OCI-M2 (cell line): ENCODE data around the gene LRRC17.
"Not testable (repeated sequence)": the region's sequence is repeated elsewhere in the genome, so short reads cannot be mapped to it uniquely, and the experiment has no call there.

Experiments used
- DNase-seq: peaks from one replicate; lab custom pipeline; 2025; ENCODE audit not compliant: unreplicated experiment; lab: John Stamatoyannopoulos, UW

The LRRC17 gene

DNA sequence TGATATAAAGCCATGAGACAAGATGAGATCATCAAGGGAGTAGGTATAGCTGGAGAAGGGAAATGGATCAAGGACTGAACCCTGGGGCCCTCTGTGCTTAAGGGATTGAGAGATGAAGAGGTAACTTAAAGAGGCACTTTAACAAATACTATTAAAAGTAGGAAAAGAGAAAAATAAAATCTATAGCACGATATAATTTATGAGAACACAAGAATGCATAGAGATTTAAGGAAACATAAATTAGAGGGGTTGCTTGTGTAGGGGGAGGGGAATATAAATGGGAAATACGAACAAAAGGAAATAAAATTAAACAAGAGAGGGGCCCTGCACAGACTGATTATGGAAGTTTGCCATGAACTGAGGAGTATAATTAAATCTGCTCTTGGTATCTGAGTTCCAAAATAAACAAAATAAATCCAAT is 15.6 kb upstream of the LRRC17 start:
- no peak for DNase-seq

DNA sequence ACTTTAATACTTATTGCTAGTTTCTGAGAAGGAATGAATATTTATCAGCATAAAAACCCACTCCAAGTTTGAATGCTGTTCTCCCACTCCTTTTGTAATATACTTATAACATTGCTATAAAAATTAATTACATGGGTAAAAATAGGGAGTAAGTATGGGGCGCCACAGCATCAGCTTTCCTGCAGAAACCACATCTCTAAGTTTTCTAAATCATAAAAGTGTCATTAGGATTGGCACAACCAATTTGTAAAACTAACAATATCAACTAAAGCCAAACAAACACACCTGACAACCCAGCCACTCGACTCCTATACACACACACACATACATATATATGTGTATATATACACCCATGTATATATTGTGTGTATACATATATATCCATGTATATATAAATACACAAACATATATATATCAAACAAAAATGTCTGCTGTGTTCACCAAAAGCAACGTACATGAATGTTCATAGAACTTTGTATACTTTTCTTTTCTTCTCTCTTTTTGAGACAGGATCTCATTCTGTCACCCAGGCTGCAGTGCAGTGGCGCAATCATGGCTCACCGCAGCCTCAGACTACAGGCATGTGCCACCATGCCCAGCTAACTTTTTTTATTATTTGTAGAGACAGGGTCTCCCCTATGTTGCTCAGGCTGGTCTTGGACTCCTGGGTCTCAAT is 14.8 kb upstream of the LRRC17 start:
- no peak for DNase-seq

DNA sequence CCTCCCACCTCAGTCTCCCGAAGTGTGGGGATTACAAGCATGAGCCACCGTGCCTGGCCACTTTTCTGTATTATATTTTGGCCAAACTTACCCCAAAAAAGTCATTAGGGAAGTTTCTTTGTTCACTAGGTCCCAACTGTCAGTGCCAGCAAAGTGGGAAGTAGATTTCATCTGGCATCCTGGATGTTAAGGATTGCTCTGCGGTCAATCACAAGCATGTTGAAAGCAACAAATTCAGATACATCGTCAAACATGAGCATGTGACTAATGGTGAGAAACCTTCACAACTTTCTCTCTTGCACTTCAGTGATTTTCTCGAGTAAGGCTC is 14.3 kb upstream of the LRRC17 start:
- no peak for DNase-seq

DNA sequence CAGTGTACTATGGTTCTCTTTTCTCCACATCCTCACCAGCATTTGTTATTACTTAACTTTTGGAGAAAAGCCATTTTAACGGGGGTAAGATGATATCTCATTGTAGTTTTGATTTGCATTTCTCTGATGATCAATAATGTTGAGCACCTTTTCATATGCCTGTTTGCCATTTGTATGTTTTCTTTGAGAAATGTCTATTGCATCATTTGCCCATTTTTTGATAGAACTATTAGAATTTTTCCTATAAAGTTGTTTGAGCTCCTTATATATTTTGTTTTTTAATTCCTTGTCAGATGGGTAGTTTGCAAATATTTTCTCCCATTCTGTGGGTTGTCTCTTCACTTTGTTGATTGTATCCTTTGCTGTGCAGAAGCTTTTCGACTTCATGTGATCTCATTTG is 10.7 kb upstream of the LRRC17 start:
- not testable (repeated sequence) for DNase-seq

DNA sequence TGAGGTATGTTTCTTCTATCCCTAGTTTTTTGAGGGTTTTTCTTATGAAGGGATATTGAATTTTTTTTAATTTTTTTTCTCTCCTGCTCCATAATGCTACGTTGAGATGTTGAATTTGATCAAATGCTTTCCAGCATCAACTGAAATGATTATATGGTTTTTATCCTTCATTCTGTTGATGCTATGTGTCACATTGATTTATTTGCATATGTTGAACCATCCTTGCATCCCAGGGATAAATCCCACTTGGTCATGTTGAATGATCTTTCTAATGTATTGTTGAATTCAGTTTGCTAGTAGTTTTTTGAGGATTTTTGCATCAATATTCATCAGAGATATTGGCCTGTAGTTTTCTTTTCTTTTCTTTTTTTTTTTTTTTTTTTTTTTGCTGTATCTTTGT is 9.2 kb upstream of the LRRC17 start:
- not testable (repeated sequence) for DNase-seq

GRCh38 chr7:102908676-102909075 is 4.1 kb upstream of the LRRC17 start:
- DNase-seq = no peak

- DNase-seq = no peak
Measured at GRCh38 chr7:102913826-102914225, 1.0 kb downstream of the LRRC17 start.

GRCh38 chr7:102914585-102914984 is 1.8 kb downstream of the LRRC17 start:
- DNase-seq = no peak

DNA sequence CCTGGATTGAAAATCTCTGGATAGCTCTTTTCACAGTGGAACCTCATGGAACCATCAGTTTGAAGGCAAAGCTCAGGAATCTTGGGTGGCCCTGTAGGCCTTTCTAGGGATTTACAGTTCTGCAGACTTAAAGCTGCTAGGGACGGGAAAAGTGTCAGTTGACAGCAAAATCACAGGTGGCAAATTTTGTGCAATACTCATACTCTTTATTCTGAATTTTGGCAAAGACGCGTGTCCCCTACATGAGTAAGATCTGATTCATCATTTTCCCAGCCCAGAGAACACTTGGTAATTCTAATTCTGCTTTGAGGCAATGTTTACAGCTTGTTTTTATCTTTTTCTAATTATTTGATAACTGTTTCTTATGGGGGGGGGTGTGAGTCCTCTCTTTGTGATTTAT is 3.6 kb downstream of the LRRC17 start:
- DNase-seq = no peak

DNA sequence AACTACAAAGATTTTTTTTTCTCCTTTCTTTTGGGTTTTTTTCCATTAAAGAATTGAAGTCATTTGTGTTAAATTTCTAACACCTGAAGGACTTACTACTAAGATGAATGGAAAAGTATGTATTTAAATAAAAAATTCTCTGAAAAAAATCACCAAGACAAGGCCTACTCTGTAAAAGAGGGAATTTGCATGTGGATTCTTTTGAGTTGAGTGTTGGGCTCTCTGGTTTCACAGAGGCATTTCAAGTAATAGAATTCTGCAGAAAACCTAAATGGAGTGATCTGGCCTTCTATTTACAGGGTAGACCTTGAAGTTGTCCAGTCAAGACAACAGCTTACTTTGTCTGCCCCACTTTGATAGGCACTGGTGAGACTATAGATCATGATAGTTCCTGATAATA is 4.1 kb downstream of the LRRC17 start:
- DNase-seq = no peak

GRCh38 chr7:102917436-102918353 is 4.9 kb downstream of the LRRC17 start:
- DNase-seq = no peak

GRCh38 chr7:102918845-102919244 is 6.0 kb downstream of the LRRC17 start:
- DNase-seq = no peak

GRCh38 chr7:102925976-102926782 is 13.4 kb downstream of the LRRC17 start:
- DNase-seq = peak; percentile 8

- no peak for DNase-seq
Measured at GRCh38 chr7:102926783-102927140, 14.0 kb downstream of the LRRC17 start.

GRCh38 chr7:102927312-102927933 is 14.6 kb downstream of the LRRC17 start:
- DNase-seq = no peak

- DNase-seq = no peak
Measured at GRCh38 chr7:102931757-102932156, 19.0 kb downstream of the LRRC17 start.

GRCh38 chr7:102933763-102934162 is 21.0 kb downstream of the LRRC17 start:
- no peak for DNase-seq

DNA sequence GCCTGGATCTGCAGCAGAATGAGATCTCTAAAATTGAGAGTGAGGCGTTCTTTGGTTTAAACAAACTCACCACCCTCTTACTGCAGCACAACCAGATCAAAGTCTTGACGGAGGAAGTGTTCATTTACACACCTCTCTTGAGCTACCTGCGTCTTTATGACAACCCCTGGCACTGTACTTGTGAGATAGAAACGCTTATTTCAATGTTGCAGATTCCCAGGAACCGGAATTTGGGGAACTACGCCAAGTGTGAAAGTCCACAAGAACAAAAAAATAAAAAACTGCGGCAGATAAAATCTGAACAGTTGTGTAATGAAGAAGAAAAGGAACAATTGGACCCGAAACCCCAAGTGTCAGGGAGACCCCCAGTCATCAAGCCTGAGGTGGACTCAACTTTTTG is 21.4 kb downstream of the LRRC17 start:
- DNase-seq = no peak

DNA sequence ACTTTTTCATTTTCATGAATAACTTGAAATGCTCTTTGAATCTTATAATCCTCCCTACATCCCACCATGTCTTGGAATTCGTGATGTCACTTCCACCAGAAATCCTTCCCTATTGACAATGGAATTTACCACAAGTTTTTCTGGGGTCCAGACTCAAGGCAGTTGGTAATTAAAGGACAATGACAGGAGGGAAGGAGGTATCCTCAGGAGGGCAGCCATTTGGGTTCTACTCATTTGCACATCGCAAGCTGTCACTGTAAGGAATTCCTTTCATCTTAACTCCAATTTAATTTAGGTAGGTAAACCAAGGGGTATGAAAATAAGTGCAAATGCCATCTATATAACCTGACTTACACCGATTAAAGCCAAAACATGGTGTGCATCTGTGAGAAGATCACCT is 21.9 kb downstream of the LRRC17 start:
- DNase-seq = no peak

DNA sequence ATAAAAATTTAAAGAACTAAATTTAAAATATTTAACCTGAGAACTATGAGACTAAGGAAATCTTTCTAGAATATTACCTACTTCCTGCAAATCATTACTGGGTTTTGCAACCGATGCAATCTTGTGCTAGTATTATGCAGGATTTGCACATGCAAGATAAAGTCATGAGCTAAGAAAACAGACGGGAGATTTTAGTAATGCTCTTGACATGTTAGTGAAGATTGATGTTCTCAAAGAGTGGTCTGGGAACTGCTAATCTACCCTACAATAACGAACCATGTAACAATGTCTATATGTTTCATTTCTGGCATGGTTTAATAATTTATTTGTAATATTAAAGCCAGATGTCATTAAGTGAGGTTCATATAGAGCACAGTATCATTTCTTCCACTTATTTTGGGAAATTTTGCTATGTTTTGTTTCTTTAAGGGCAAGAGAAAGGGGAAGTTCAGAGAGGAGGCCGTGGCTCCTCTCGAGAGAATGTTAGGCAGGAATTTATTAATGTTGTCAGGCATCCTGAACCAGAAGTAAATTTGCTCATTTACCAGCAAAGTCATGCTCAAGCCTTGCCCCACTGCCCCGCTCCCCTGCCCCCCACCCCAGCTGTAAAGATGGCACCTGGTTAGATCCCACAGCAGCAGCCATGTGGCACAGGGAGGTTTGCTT is 22.8 kb downstream of the LRRC17 start:
- no peak for DNase-seq

DNA sequence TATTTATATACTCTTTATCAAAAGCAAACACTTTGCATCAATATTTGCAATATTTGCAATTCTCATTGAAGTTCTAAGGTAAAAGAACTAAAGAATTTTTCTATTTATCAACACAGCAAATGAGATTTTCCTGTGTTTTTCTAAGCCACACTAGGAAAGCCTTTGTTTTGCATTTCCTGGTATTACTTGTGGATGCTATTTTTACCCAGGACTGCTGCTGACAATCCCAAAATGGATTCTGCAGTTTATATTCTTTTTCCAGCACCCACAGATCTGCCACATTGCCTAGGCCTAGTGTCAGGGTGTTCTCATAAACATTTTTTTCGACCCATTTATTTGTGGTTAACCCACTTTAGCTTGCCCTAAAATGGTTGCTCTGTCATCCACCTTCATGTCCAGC is 25.9 kb downstream of the LRRC17 start:
- DNase-seq = no peak
